ENCODE results near the gene TMPRSS3. TPM values are rescaled to one million over a fixed set of nuclear protein-coding genes. Genes with fewer than 3 reads are reported as not detected.

TMPRSS3 gene
- total RNA-seq, 1 donor from 2014 or later, result 4.1 TPM

- DNase-seq (ENCODE audit: low read depth), result no peak
- H3K27me3 ChIP-seq (ENCODE audit: control insufficient read depth, insufficient read depth, low read length), result peaks cover 5% of the 10 kb centered on the region
- no peak overlapping the region for H3K4me3 ChIP-seq (ENCODE audit: low read depth, low read length)
- H3K36me3 ChIP-seq (ENCODE audit: control insufficient read depth, insufficient read depth, low read length), result no peaks in the 10 kb centered on the region
- TF ChIP-seq, protein P1, sequence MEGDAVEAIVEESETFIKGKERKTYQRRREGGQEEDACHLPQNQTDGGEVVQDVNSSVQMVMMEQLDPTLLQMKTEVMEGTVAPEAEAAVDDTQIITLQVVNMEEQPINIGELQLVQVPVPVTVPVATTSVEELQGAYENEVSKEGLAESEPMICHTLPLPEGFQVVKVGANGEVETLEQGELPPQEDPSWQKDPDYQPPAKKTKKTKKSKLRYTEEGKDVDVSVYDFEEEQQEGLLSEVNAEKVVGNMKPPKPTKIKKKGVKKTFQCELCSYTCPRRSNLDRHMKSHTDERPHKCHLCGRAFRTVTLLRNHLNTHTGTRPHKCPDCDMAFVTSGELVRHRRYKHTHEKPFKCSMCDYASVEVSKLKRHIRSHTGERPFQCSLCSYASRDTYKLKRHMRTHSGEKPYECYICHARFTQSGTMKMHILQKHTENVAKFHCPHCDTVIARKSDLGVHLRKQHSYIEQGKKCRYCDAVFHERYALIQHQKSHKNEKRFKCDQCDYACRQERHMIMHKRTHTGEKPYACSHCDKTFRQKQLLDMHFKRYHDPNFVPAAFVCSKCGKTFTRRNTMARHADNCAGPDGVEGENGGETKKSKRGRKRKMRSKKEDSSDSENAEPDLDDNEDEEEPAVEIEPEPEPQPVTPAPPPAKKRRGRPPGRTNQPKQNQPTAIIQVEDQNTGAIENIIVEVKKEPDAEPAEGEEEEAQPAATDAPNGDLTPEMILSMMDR (IDR thresholded peaks at IDR 0.05; ENCODE audit: insufficient read depth, low read length, poor library complexity, severe bottlenecking), result no peak
Observed at GRCh38 chr21:42421018-42421793, 25.4 kb upstream of the TMPRSS3 start.

DNA sequence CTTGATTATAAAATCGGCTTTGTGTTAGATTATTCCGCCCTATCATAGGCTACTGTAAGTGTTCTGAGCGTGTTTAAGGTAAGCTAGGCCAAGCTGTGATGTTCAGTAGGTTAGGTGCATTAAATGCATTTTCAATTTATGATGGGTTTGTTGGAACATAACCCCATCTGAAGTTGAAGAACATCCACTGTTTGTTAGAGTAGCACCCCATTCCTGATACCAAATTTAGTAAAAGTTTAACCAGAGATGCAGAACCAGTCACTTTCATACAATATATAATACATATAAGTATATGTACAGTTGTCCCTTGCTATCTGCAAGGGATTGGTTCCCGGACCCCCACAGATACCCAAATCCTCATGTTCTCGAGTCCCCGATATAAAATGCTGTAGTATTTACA is 24.0 kb upstream of the TMPRSS3 start:
- no peak for DNase-seq (ENCODE audit: low read depth)
- Histone ChIP-seq H3K4me3 (ENCODE audit: low read depth, low read length) (no peak overlapping the region), H3K36me3 (ENCODE audit: control insufficient read depth, insufficient read depth, low read length) (no peaks in the 10 kb centered on the region), H3K27me3 (ENCODE audit: control insufficient read depth, insufficient read depth, low read length) (peaks cover 5% of the 10 kb centered on the region)
- TF ChIP-seq, protein P1 (IDR thresholded peaks at IDR 0.05; ENCODE audit: insufficient read depth, low read length, poor library complexity, severe bottlenecking), result no peak

DNA sequence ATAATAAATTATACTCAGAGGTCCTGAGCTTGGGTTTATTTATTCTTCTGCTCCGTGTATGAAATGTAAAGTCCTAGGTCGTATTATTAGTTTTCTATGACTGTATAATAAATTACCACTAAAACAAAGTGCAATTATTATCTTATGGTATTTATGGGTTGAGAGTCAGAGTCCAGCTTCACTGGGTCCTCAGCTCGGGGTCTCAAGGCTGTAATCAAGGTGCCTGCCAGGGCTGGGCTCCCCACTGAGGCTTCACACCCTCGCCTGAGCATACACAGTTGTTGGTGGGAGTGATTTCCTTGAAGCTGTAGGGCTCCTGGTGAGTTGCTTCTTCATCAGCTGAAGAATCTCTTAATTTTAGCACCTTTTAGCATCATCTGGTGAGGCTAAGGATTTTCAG is 23.0 kb upstream of the TMPRSS3 start:
- no peak overlapping the region for H3K4me3 ChIP-seq (ENCODE audit: low read depth, low read length)
- peaks cover 5% of the 10 kb centered on the region for H3K27me3 ChIP-seq (ENCODE audit: control insufficient read depth, insufficient read depth, low read length)
- TF ChIP-seq, protein P1 (IDR thresholded peaks at IDR 0.05; ENCODE audit: insufficient read depth, low read length, poor library complexity, severe bottlenecking), result no peak
- H3K36me3 ChIP-seq (ENCODE audit: control insufficient read depth, insufficient read depth, low read length), result no peaks in the 10 kb centered on the region
- DNase-seq (ENCODE audit: low read depth), result no peak

GRCh38 chr21:42417533-42417932 is 21.7 kb upstream of the TMPRSS3 start:
- Histone ChIP-seq H3K27me3 (ENCODE audit: control insufficient read depth, insufficient read depth, low read length) (peaks cover 2% of the 10 kb centered on the region), H3K36me3 (ENCODE audit: control insufficient read depth, insufficient read depth, low read length) (no peaks in the 10 kb centered on the region), H3K4me3 (ENCODE audit: low read depth, low read length) (no peak overlapping the region)
- TF ChIP-seq, protein P1 (IDR thresholded peaks at IDR 0.05; ENCODE audit: insufficient read depth, low read length, poor library complexity, severe bottlenecking), result no peak
- no peak for DNase-seq (ENCODE audit: low read depth)

DNA sequence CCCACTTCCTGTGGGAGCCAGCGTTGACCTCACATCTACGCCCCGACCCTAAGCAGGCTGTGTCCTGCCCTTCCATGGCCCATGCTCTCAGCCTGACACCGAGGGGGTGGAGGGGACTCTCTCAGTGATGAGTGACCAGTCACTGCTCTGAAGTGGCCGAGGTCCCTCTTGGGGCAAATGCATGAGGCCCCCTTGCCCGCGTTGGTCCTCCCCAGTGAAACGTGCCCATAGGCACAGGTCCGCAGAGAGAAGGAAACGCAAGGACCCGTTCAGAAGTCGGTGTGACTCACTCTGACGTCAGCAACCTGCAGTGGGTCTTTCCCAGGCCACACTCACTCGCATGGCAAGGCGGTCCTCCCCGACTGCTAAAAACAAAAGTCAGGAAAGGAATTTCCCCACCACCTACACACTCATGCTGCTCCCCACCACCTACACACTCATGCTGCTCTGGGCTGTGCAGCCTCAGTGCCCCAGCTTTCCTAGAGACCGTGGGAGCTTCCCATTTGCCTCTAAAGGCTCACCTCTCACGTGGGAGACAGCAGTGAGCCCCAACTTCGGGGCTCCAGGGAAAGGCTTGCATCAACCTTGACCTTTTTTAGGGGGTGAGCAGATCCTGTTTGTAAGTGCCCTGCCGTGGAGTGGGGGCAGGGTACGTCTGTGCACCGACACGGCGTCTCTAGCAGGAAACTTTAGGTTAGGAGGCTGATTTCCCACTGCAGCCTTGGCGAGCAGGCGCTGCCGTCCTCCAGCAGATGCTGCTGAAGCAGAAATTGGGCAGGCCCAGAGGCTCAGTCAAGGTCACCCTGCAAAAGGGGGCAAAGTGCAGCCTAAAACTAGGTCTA is 19.3 kb upstream of the TMPRSS3 start:
- Histone ChIP-seq H3K4me3 (ENCODE audit: low read depth, low read length) (no peak overlapping the region), H3K36me3 (ENCODE audit: control insufficient read depth, insufficient read depth, low read length) (no peaks in the 10 kb centered on the region), H3K27me3 (ENCODE audit: control insufficient read depth, insufficient read depth, low read length) (no peaks in the 10 kb centered on the region)
- TF ChIP-seq, protein P1 (IDR thresholded peaks at IDR 0.05; ENCODE audit: insufficient read depth, low read length, poor library complexity, severe bottlenecking), result no peak
- DNase-seq (ENCODE audit: low read depth), result peak; percentile 85
